GM21390 (cell line): ENCODE data around the gene SPTBN2.

Experiments used
- ATAC-seq: cut with Tn5 transposase; IDR thresholded peaks from one replicate; pipeline ENCODE4 v1.9.1; 2021; ENCODE audit not compliant: unreplicated experiment

Gene SPTBN2

GRCh38 chr11:66686100-66686785 lies 42.8 kb downstream of the SPTBN2 start:
- ATAC-seq: no peak

GRCh38 chr11:66685276-66686099 lies 43.5 kb downstream of the SPTBN2 start:
- no peak for ATAC-seq

DNA sequence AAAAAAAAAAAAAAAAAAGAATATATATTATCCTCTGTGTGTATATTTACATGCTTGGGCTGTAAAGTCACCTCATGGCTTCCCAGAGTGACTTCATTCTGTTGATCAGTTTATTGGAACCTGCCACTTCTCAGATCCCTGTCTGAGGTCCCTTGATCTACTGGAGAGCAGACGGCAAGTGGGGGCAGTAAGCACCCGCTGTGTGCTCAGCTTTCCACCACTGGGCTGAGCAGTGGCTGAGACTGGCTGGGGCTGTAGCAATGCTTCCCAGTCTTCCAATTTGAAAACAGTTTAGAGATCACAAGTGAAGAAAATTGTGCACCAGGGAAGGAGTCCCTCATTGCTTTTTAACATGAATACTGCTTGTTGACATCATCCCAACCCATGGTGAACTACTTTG lies 44.4 kb downstream of the SPTBN2 start:
- ATAC-seq: no peak

DNA sequence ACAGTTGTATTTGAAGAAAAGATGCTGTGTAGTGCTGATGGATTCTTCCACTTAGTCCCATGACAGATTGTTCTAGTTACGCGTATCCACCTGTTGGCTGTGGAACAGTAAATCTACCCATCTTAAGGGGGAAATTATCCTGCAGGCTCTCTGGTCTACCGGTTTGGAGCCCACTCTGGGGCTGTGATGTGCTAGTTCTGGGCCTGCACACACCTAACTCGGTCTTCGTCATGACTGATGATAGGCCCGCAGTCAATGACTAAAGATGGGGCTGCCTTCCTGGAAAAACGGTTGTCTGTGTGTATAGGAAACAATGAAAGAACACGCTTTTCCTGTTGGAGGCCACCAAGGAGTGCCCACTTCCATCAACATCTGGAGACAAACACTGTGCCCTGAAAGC lies 45.1 kb downstream of the SPTBN2 start:
- no peak for ATAC-seq

- ATAC-seq: no peak
These were observed 47.9 kb downstream of the SPTBN2 start for GRCh38 chr11:66680966-66681645.

DNA sequence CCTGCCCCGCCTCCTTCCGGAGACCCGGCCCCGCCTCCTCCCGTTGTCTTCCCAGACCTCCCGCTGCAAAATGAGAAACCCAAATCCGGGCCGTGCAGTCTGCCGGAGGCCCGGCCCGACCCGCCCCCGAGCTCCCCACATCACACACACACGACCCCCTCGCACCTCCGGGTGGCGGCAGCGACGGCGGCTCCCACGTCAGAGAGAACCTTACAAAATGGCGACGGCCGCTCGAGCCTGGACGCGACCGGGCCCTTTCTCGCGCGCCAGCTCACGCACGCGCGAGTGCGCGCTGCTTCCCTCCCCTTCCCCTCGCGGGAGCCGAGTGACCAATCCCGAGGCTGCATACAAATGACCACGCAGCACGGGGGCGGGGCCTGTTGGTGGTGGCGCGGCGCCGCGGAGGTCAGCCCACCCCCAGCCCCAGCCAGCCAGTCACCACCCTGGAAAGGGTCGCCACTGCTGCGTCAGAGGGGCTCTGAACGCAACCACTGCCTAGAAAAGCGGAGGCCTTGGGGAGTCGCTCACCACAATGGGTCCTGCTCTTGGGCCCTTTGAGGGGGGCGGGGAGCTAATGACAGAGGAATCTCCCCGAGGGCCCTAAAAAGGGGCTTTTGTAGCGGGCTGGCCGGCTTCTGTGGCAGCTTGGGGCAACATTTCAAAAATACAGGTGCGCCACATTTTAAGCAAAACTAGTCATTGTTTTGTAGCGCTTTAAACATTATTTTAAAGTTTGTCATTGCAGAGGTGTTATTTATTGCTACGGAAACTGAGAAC lies 51.2 kb downstream of the SPTBN2 start, which contains the start of gene RBM4B:
RBM4B (minus strand) TSS at position 289 of the 777 bp plus-strand sequence. CDS start 808 bp downstream, outside the sequence.
- ATAC-seq: peak; percentile 90

DNA sequence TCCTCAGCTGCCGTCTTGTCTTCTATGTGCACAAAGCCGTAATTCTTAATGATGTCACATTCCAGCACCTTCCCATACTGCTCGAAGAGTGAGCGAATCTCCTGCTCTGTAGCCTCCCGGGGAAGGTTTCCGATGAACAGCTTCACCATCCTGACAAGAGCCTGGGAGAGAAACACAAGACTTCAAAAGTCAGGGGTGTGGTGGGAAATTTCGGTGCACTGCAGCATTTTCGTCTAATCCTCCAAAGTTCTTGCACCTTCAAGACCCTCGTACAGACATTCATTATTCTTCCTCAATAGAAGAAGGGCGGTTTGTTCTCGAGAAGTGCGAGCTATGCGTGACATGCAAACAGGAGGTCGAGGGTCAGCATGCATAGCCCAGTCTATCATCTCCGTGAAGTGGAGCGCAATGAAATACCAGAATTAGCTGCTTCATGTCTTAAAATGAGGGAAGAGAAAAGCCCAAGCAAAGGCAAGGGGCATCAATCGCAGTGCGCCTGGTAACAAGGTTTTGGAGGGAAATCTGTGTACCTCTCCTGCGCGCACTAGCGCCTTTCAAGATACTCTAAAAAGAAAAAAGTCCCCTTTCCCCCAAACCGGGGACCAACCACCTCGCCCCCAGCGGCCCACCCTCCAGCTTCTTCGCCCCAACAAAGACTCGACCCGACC lies 52.0 kb downstream of the SPTBN2 start:
- no peak for ATAC-seq

- ATAC-seq: no peak
These were observed 52.6 kb downstream of the SPTBN2 start for GRCh38 chr11:66676282-66676919.

DNA sequence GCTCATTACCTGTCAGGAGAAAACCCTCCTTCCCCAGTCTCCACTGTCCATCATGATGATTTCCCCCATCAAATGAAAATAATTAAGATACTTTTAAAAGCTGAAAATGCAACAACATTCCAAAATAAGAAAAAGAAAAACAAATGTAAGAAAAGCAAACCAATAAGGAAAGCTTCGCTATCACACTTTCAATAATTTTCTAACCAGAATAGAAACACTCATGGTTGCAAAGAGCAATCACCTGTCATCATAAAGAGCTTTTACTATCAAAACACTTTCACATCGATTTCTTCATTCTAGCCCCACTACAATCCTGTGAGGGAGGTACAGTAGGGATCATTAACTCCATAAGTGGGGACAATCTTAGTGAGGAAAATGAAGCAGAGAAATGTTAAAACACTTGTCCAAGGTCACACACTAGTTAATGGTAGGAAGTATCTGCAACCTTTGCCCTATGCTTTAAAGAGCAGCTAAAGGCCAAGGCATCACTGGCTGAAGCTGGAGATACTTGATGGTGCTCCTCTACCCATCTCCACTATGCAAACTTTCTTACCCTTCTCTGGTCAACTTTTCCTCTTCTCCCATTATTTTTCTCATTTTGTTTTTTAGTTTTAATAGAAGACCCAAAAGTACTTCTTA lies 53.9 kb downstream of the SPTBN2 start:
- no peak for ATAC-seq

- no peak for ATAC-seq
These were observed 58.2 kb downstream of the SPTBN2 start for GRCh38 chr11:66670816-66671215.

GRCh38 chr11:66665369-66665768 lies 63.6 kb downstream of the SPTBN2 start:
- ATAC-seq: no peak

DNA sequence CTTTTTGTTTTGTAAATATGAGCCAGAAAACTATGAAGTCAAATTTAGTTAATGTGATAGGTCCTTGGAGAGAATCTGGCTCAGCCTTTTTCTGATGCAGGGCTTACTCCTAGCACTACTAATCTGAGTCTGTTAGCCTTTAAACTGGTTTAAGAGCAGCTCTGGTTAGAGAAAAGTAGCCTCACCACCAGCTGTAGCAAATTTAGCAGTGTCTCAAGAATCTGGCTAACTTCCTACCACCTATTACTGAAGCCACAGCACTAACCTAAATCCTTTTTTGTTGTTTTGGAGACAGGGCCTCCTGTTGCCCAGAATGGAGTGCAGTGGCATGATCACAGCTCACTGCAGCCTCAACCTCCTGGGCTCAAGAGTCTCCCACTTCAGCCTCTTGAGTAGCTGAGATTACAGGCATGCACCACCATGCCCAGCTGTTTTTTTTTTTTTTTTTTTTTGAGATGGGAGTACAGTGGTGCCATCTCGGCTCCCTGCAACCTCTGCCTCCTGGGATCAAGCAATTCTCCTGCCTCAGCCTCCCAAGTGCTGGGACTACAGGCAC lies 65.2 kb downstream of the SPTBN2 start:
- no peak for ATAC-seq

DNA sequence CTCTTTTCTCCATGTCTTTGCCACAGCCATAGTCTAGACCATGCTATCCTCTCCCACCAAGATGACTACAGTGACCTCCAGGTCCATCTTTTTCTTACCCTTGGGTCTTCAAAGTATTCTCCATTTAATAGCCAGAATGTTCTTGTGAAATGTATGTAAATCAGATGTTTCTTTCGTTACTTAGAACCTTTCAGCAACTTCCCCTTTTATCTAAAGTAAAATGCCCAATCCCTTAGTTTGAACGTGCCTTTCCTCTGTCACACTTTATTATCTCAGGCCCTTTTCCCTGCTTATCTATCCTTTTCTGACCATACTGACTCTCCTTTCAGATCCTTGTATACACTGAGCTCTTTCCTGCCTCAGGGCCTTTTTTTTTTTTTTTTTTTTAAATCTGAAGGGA lies 69.3 kb downstream of the SPTBN2 start:
- no peak for ATAC-seq

DNA sequence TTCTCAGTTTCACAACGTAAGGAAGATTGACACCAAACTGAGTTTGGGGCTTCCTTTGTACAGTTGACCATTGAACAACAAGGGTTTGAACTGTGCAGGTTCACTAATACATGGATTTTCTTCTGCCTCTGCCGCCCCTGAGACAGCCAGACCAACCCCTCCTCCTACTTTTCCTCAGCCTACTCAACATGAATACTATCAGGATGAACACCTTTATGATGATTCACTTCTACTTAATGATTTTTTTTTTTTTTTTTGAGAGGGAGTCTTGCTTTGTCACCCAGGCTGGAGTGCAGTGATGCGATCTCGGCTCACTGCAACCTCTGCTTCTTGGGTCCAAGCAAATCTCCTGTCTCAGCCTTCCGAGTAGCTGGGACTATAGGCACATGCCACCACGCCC lies 75.9 kb downstream of the SPTBN2 start:
- ATAC-seq: no peak

- no peak for ATAC-seq
These were observed 76.4 kb downstream of the SPTBN2 start for GRCh38 chr11:66652651-66653050.

GRCh38 chr11:66651016-66651415 lies 78.0 kb downstream of the SPTBN2 start:
- no peak for ATAC-seq

- no peak for ATAC-seq
These were observed 79.1 kb downstream of the SPTBN2 start for GRCh38 chr11:66649903-66650302.

DNA sequence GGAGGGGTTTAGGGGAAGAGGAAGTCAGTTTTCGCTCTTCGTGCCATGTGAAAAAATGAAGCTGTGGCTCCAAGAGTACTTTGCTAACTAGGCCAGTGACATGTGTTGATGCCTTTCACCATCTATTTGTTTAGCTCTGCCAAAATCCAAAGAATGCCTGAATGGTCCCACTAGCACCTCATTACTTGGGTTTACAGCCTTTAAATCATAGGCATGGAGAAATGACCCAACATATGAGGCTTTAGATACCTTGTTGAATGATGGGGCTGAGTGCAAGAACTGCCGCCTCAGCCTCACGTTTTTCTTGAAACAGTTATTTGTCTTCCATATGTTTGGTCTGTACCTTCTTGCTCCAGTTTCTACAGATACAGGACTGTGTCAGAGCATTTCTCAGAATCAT lies 82.2 kb downstream of the SPTBN2 start:
- no peak for ATAC-seq

DNA sequence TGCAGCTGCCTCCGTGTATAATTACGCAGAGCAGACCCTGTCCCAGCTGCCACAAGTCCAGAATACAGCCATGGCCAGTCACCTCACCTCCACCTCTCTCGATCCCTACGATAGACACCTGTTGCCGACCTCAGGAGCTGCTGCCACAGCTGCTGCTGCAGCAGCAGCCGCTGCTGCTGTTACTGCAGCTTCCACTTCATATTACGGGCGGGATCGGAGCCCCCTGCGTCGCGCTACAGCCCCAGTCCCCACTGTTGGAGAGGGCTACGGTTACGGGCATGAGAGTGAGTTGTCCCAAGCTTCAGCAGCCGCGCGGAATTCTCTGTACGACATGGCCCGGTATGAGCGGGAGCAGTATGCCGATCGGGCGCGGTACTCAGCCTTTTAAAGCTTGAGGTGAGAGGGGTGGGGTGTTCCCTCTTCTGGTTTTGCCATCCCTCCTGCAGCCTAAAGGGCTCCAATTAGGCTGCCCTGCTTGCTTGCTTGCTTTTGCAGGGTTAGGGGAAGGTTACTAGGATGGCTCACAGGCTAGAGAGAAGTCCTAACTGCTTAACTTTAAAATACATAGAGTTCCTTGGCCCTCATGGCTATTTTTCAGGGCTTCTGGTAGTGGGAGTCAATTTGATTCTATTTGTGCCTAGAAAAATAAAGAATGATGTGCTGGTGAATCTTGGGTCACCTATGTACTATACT lies 85.1 kb downstream of the SPTBN2 start:
- no peak for ATAC-seq
